Right lobe of liver (tissue), 4 donors: ENCODE measurements around the gene PCID2.

Source experiments
- CTCF ChIP-seq, 4 donors: fragments of 200-600 bp in 3 of 4; fragments of 450-650 bp in 1 of 4; IDR thresholded peaks; one replicate each; pipeline versions ENCODE4 v1.5.1 to v1.8.0; 2016 to 2022; ENCODE audit warnings: antibody characterized with exemption in 4 of 4, mild to moderate bottlenecking in 2 of 4
- POLR2A ChIP-seq: fragments of 450-650 bp; IDR thresholded peaks from one replicate; pipeline ENCODE4 v1.6.1; 2017; ENCODE audit warnings: antibody characterized with exemption, mild to moderate bottlenecking
- donor health status: DM: no; HTN: no; CAD: no.
- donor health status: DM: no; HTN: no; CAD: no.
- donor health status: DM: no; HTN: yes; CAD: no.

GRCh38 chr13:113207890-113208420, 514 bp downstream of the PCID2 start:
- TF ChIP-seq CTCF (IDR thresholded peaks at IDR 0.05) (no peak), POLR2A (no peak)
